Endodermal cell (in vitro differentiated cells): ENCODE measurements around the gene ADGRF4. TPM values are rescaled to one million over a fixed set of nuclear protein-coding genes. Genes with fewer than 3 reads are reported as not detected.

Experiments
- DNase-seq: peaks from one replicate; pipeline ENCODE4 v3.0.0-alpha.2; 2017
- H3K27ac ChIP-seq: 2 replicates; pipeline ENCODE4 v1.5.1; 2013; ENCODE audit warnings: mild to moderate bottlenecking, low read depth, low read length, moderate library complexity
- H3K27me3 ChIP-seq: 2 replicates; pipeline ENCODE4 v1.6.1; 2013; ENCODE audit warnings: mild to moderate bottlenecking, low read length, moderate library complexity; ENCODE audit not compliant: insufficient read depth, control insufficient read depth, poor library complexity, severe bottlenecking
- H3K36me3 ChIP-seq: 2 replicates; pipeline ENCODE4 v1.7.0; 2013; ENCODE audit warnings: mild to moderate bottlenecking, low read length, moderate library complexity; ENCODE audit not compliant: control insufficient read depth, insufficient read depth
- H3K4me1 ChIP-seq: one replicate; pipeline ENCODE4 v1.7.0; 2013; ENCODE audit warnings: low read length; ENCODE audit not compliant: control insufficient read depth, insufficient read depth
- H3K4me3 ChIP-seq: 2 replicates; pipeline ENCODE4 v1.5.1; 2013; ENCODE audit warnings: mild to moderate bottlenecking, low read length, moderate library complexity
- H3K9ac ChIP-seq: 2 replicates; pipeline ENCODE4 v1.6.1; 2013; ENCODE audit warnings: mild to moderate bottlenecking, low read length, moderate library complexity; ENCODE audit not compliant: poor library complexity, severe bottlenecking; ENCODE audit errors: extremely low read depth
- H3K9me3 ChIP-seq: 2 replicates; pipeline ENCODE4 v1.6.1; 2013; ENCODE audit warnings: mild to moderate bottlenecking, low read length, moderate library complexity; ENCODE audit not compliant: control insufficient read depth
- H3K27ac Mint-ChIP-seq: 2 replicates; pipeline ENCODE4 v1.8.0; 2020; ENCODE audit warnings: mixed read lengths
- H3K27me3 Mint-ChIP-seq: 2 replicates; pipeline ENCODE4 v1.8.0; 2021; ENCODE audit warnings: mild to moderate bottlenecking, mixed read lengths; ENCODE audit not compliant: insufficient read depth
- H3K36me3 Mint-ChIP-seq: 2 replicates; pipeline ENCODE4 v1.8.0; 2020; ENCODE audit warnings: low read depth, mixed read lengths
- H3K4me1 Mint-ChIP-seq: 2 replicates; pipeline ENCODE4 v1.8.0; 2020; ENCODE audit warnings: mixed read lengths
- H3K4me3 Mint-ChIP-seq: 2 replicates; pipeline ENCODE4 v1.8.0; 2020; ENCODE audit warnings: mild to moderate bottlenecking, moderate library complexity, mixed read lengths
- H3K9me3 Mint-ChIP-seq: 2 replicates; pipeline ENCODE4 v1.8.0; 2020; ENCODE audit warnings: mild to moderate bottlenecking, mixed read lengths
- CTCF ChIP-seq: fragments of 200-600 bp; sonication (generic); conservative IDR thresholded peaks from 2 replicates; pipeline ENCODE4 v1.5.0; 2021; ENCODE audit warnings: antibody characterized with exemption, mild to moderate bottlenecking
- WGBS, 2 experiments: methylation state at CpG; one replicate each; pipeline versions ENCODE4 v1.1.5 to v1.1.7; 2013; ENCODE audit warnings: missing lambda C conversion rate in 2 of 2, mixed read lengths in 1 of 2; ENCODE audit not compliant: insufficient coverage in 1 of 2, insufficient read length in 1 of 2; 5-methylcytosine and 5-hydroxymethylcytosine counted together
- total RNA-seq, 2 donors: library from RNA; stranded (reverse); fragmentation: NEBNext Ultra II Directional in 1 of 2; extraction: Animal tissue kit (Norgen Biotek cat#: 25700) in 1 of 2; gene quantifications; 2 replicates in 1 of 2; 3 replicates in 1 of 2; pipeline ENCODE4 v1.2.1, GENCODE V29; 2021

The ADGRF4 gene
- total RNA-seq, 2 donors from 2014 or later, result 0.18 to 1.3 TPM

GRCh38 chr6:47710295-47710694, 11.9 kb downstream of the ADGRF4 start:
- Mint-ChIP-seq H3K27ac (no peak overlapping the region), H3K27me3 (no peaks in the 10 kb centered on the region), H3K36me3 (peaks cover 22% of the 10 kb centered on the region), H3K9me3 (peaks cover 19% of the 10 kb centered on the region), H3K4me3 (no peak overlapping the region), H3K4me1 (no peaks in the 10 kb centered on the region)
- TF ChIP-seq CTCF, result no peak
- Histone ChIP-seq H3K27ac (no peak overlapping the region), H3K9ac (no peak overlapping the region), H3K36me3 (peaks cover 54% of the 10 kb centered on the region), H3K4me3 (no peak overlapping the region), H3K27me3 (no peaks in the 10 kb centered on the region), H3K9me3 (peaks cover 34% of the 10 kb centered on the region), H3K4me1 (no peaks in the 10 kb centered on the region)
- DNase-seq, result no peak
- WGBS, 2 experiments, result 98 to 100% methylated on average over 1 of the region's 1 CpG

DNA sequence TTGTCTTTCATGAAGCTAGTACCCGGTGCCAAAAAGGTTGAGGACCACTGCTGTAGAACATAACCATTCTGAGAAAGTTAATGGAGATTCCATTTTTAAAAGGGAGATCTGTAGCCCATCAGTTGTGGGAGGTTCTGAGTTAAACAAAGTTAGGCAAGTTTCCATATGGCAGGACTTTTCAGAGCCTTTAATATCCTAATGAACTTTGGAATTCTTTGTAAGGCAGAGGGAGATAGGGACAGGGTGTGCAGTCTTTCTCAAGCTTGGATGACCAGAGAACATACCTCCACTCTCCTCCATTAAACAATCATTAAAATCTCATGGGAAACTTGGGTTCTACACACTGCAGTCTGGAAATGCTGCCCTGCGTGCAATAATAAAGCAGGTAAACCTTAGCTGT, 14.8 kb downstream of the ADGRF4 start:
- Histone ChIP-seq H3K4me1 (no peaks in the 10 kb centered on the region), H3K36me3 (peaks cover 45% of the 10 kb centered on the region), H3K27ac (no peak overlapping the region), H3K9me3 (peaks cover 39% of the 10 kb centered on the region), H3K4me3 (no peak overlapping the region), H3K9ac (no peak overlapping the region), H3K27me3 (no peaks in the 10 kb centered on the region)
- Mint-ChIP-seq H3K4me3 (no peak overlapping the region), H3K27ac (no peak overlapping the region), H3K9me3 (peaks cover 20% of the 10 kb centered on the region), H3K27me3 (no peaks in the 10 kb centered on the region), H3K36me3 (peaks cover 22% of the 10 kb centered on the region), H3K4me1 (no peaks in the 10 kb centered on the region)
- no peak for TF ChIP-seq CTCF
- WGBS, 2 experiments, result 97 to 100% methylated on average over 2 of the region's 2 CpGs
- DNase-seq, result no peak

DNA sequence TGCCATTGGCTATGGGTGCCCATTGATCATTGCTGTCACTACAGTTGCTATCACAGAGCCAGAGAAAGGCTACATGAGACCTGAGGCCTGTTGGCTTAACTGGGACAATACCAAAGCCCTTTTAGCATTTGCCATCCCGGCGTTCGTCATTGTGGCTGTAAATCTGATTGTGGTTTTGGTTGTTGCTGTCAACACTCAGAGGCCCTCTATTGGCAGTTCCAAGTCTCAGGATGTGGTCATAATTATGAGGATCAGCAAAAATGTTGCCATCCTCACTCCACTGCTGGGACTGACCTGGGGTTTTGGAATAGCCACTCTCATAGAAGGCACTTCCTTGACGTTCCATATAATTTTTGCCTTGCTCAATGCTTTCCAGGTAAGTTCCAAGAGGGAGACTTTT, 16.4 kb downstream of the ADGRF4 start:
- no peak for DNase-seq
- Mint-ChIP-seq H3K4me3 (no peak overlapping the region), H3K27ac (no peak overlapping the region), H3K27me3 (no peaks in the 10 kb centered on the region), H3K4me1 (no peaks in the 10 kb centered on the region), H3K36me3 (peaks cover 22% of the 10 kb centered on the region), H3K9me3 (peaks cover 20% of the 10 kb centered on the region)
- H3K27ac ChIP-seq, result no peak overlapping the region
- no peaks in the 10 kb centered on the region for H3K27me3 ChIP-seq
- no peaks in the 10 kb centered on the region for H3K4me1 ChIP-seq
- peaks cover 39% of the 10 kb centered on the region for H3K9me3 ChIP-seq
- no peak overlapping the region for H3K9ac ChIP-seq
- no peak for TF ChIP-seq CTCF
- H3K4me3 ChIP-seq, result no peak overlapping the region
- H3K36me3 ChIP-seq, result peaks cover 42% of the 10 kb centered on the region
- WGBS, 2 experiments, result 96 to 100% methylated on average over 4 of the region's 4 CpGs
